HG03520 (cell line): Measurements from ENCODE around the gene TSHZ2.
"Not testable (repeated sequence)": the region's sequence is repeated elsewhere in the genome, so short reads cannot be mapped to it uniquely, and the experiment has no call there.

ENCODE experiments used
- ATAC-seq: cut with Tn5 transposase; IDR thresholded peaks from one replicate; pipeline ENCODE4 v1.9.1; 2021; ENCODE audit warnings: mild to moderate bottlenecking, moderate library complexity; ENCODE audit not compliant: unreplicated experiment

TSHZ2 gene

GRCh38 chr20:53399592-53400335 is 427.6 kb downstream of the TSHZ2 start:
- no peak for ATAC-seq

- no peak for ATAC-seq
These were observed 430.3 kb downstream of the TSHZ2 start for GRCh38 chr20:53402233-53403005.

GRCh38 chr20:53403029-53403428 is 430.9 kb downstream of the TSHZ2 start:
- no peak for ATAC-seq

DNA sequence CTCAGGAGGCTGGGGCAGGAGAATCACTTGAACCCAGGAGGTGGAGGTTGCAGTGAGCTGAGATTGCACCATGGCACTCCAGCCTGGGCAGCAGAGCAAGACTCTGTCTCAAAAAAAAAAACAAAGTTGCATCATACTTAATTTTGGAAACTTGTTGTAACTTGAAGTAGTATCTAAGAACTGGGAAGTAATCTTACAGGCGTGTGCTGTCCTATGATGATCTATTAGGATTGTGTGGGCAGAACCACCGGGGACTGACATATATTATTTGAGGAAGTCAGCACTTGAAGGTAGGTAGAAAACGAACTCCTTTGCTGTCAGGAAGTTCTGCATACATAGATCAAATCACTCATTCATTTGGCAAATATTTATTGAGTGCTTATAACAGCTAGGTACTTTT is 433.0 kb downstream of the TSHZ2 start:
- ATAC-seq: no peak

GRCh38 chr20:53406580-53406979 is 434.4 kb downstream of the TSHZ2 start:
- no peak for ATAC-seq

DNA sequence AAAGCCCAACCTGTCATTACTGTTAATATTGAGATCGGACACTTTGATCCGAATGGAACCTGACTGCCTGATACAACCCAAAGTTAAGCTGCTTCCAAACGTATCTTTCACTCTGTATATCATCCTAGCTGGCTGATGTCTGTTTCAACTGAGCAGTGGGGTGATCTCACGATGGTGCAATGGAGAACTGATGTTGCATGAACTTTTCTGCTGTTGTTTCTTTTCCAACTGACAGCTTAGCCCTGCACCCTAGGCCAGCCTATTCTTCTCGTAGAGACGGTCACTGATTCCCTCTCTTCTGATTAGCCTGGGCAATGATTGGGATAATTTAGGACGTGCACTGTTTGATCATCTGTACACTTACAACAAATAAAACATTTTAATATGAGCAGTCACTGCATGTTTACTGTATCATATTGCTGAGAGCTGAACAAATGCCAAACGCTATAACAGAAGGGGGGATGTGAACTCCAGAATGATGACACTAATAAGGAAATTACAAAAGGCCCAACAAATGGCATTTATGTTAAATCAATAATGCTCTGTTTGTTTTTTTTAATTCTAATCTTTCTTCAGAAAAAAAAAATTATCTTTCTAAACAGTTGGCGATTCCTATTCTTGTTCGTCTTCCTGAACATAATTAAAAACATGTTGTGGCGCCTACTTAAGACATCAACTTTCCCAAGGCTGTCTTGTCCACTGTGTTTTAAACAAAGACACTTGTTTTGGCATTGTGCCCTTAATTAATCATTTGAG is 436.7 kb downstream of the TSHZ2 start:
- ATAC-seq: no peak

GRCh38 chr20:53409447-53409717 is 437.2 kb downstream of the TSHZ2 start:
- ATAC-seq: no peak

GRCh38 chr20:53411129-53411528 is 439.0 kb downstream of the TSHZ2 start:
- ATAC-seq: no peak

GRCh38 chr20:53411891-53412290 is 439.7 kb downstream of the TSHZ2 start:
- ATAC-seq: no peak

GRCh38 chr20:53412577-53413185 is 440.5 kb downstream of the TSHZ2 start:
- no peak for ATAC-seq

- ATAC-seq: peak; percentile 91
These were observed 441.1 kb downstream of the TSHZ2 start for GRCh38 chr20:53413186-53413631.

GRCh38 chr20:53413845-53414244 is 441.7 kb downstream of the TSHZ2 start:
- not testable (repeated sequence) for ATAC-seq

- ATAC-seq: no peak
These were observed 447.7 kb downstream of the TSHZ2 start for GRCh38 chr20:53419693-53420460.

DNA sequence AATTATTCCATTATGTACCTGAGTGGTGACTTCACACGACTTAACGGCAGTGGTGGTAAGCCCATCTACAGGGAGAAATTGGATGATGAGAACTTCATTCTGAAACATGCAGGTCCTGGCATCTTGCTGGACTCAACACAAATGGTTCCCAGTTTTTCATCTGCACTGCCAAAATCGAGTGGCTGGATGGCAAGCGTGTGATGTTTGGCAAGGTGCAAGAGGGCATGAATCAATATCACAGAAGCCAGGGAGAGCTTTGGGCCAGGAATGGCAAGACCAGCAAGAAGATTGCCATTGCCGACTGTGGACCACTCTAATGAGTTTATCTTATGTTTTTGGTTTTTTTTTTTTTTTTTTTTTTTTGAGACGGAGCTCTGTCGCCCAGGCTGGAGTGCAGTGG is 449.2 kb downstream of the TSHZ2 start:
- no peak for ATAC-seq

DNA sequence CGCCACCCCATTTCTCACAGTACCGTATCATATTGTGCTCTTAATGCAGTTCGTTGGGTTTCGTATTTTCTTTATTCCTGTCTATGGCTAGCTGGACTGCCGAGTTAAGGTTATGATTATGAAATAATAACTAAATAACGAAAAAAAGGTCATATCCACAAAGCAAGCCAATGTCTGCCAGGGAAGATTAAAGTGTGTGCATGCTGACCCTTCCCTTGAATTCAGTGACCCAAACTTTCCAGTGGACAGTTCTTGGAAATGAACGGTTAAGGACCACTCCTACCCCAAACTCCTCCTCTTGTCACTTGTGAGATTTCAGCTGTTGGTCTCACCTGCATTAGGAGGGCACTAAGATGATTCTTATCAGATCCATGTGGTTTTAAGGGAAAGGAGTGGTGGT is 449.9 kb downstream of the TSHZ2 start:
- no peak for ATAC-seq

DNA sequence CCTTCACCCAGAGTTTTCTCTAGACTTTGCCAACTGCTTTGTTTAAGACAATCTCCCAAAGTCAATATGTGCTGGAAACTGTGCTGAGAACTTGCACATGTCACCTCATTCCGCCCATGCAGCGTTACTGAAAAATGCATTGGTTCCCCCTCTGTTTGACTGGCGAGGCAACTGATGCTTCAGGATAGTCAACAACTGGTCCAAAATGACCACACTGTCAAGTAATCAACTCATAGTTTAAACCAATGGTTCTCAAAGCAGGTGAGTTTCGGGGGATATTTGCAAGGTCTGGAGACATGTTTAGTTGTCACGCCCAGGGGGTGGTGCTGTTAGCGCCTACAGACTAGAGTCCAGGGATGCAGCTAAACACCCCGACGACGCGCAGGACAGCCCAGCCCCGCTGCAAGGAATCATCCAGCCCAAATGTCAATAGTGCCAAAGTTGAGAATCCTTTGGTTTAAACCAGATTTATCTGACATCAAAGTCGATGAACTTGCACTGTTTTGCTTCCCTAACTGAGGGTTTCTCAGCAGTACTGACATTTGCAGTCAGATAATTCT is 451.5 kb downstream of the TSHZ2 start:
- no peak for ATAC-seq

DNA sequence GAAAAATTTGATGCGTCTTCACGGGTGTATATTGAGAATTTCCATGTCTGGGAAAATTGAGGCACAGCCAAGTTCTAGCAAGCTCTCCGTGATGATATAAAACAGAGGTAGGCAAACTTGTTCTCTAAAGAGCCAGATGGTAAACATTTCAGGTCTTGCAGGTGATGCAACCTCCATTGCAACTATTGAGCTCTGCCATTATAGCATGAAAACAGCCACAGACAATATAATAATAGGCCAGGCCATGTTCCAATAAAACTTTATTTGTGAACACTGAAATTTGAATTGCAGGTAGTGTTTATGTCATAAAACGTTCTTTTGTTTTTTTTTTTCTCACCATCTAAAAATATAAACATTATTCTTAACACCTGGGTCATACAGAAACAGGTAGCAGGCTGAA is 453.3 kb downstream of the TSHZ2 start:
- no peak for ATAC-seq

GRCh38 chr20:53425941-53426340 is 453.8 kb downstream of the TSHZ2 start:
- no peak for ATAC-seq

DNA sequence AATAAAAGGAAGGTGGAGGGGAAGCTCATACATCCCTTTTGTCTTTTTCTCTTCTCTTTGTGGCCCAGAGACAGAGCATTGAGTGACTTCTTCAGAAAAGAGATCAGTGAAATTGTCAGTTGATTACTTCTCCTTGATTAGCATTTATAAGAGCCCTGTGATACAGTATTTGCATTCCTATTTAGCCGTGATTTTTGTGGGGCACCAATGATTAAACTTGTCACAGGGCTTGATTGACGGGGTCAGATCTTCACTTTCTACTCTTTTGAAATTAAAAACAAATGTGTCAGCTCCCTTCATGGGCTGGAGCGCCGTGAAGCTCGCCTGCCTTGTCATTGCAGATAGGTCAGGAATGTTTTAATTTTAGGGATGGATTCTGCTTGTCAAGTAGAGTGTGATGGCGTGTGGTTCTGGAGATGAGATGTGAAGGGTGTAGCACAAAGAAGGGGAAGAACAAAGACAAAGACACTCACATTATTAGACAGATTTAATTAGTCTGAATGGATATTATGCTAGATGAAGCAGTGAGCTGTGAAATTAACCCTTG is 454.7 kb downstream of the TSHZ2 start:
- ATAC-seq: no peak

DNA sequence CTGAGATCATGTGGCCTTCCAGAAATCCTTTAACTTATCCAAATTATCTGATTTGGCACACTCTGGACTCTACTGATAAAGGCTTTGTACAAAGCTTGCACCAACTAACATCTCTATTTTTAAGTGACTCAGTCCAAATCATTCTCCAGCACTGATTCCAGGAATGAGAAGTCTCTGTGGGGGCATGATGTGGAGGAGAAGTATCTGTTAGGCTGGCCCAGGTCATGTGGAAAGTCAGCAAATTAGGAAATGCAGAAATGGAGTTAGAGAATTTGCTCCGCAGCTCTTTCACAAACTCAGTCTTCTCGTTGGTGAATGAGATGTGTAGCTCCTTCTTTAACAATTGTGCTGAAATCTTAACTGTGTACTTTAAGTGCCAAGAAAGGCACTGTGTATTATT is 455.8 kb downstream of the TSHZ2 start:
- ATAC-seq: no peak
